HEK293 (cell line): ENCODE results near the gene COX19.

Source experiments
- CTCF ChIA-PET: fragments of 350-600 bp; formaldehyde crosslinking; extraction: SDS; loops from one replicate; lab custom pipeline; 2021; ENCODE audit warnings: antibody characterized with exemption; lab: Yijun Ruan, JAX
- POLR2A ChIA-PET: fragments of 300-600 bp; formaldehyde crosslinking; extraction: SDS; loops from one replicate; lab custom pipeline; 2020; ENCODE audit warnings: antibody characterized with exemption, inconsistent platforms; lab: Yijun Ruan, JAX
- H3K27ac ChIP-seq: fragments of 200-500 bp; sonication (Bioruptor generic); 2 replicates; pipeline ENCODE4 v1.5.1; 2014; ENCODE audit warnings: low read depth, low read length, control low read depth, inconsistent platforms; ENCODE audit errors: extremely low read depth
- H3K36me3 ChIP-seq, 2 experiments: fragments of 200-500 bp in 1 of 2; sonication (Bioruptor generic) in 1 of 2; 1 replicate in 1 of 2; 2 replicates in 1 of 2; pipeline ENCODE4 v1.5.1; 2014 to 2017; ENCODE audit warnings: inconsistent platforms in 2 of 2, low read length in 2 of 2; ENCODE audit not compliant: control insufficient read depth in 2 of 2, insufficient read depth in 1 of 2
- H3K4me1 ChIP-seq: fragments of 200-500 bp; sonication (Bioruptor generic); 2 replicates; pipeline ENCODE4 v1.5.1; 2014; ENCODE audit warnings: mild to moderate bottlenecking, low read length, inconsistent platforms; ENCODE audit not compliant: control insufficient read depth, insufficient read depth
- H3K4me3 ChIP-seq: 2 replicates; pipeline ENCODE4 v1.5.1; 2011; ENCODE audit warnings: low read depth, mild to moderate bottlenecking, control low read depth, low read length, moderate library complexity
- H3K9me3 ChIP-seq: fragments of 200-500 bp; sonication (Bioruptor generic); 2 replicates; pipeline ENCODE4 v1.5.1; 2014; ENCODE audit warnings: low read depth, low read length, inconsistent platforms; ENCODE audit not compliant: control insufficient read depth, insufficient read depth
- ATF2 ChIP-seq: fragments of 450-650 bp; formaldehyde crosslinking; IDR thresholded peaks from 2 replicates; pipeline ENCODE4 v1.5.1; 2016; ENCODE audit warnings: missing biosample characterization, missing genetic modification characterization, low read depth
- BCL11A ChIP-seq: fragments of 450-650 bp; formaldehyde crosslinking; IDR thresholded peaks from 2 replicates; pipeline ENCODE4 v1.5.1; 2016; ENCODE audit warnings: low read depth, missing biosample characterization, missing genetic modification characterization
- BCL11B ChIP-seq: fragments of 450-650 bp; formaldehyde crosslinking; IDR thresholded peaks from 2 replicates; pipeline ENCODE4 v1.5.1; 2016; ENCODE audit warnings: low read depth, missing biosample characterization, missing genetic modification characterization
- GLIS2 ChIP-seq: fragments of 450-650 bp; formaldehyde crosslinking; IDR thresholded peaks from 2 replicates; pipeline ENCODE4 v1.5.1; 2016; ENCODE audit warnings: missing biosample characterization, missing genetic modification characterization
- IKZF3 ChIP-seq: fragments of 450-650 bp; IDR thresholded peaks from 2 replicates; pipeline ENCODE4 v1.5.0; 2018; ENCODE audit warnings: missing biosample characterization, mild to moderate bottlenecking, missing genetic modification characterization, moderate library complexity
- KLF1 ChIP-seq: fragments of 450-650 bp; formaldehyde crosslinking; IDR thresholded peaks from 2 replicates; pipeline ENCODE4 v1.5.1; 2016; ENCODE audit warnings: missing biosample characterization, missing genetic modification characterization
- KLF17 ChIP-seq: fragments of 450-650 bp; formaldehyde crosslinking; IDR thresholded peaks from 2 replicates; pipeline ENCODE4 v1.5.1; 2016; ENCODE audit warnings: missing biosample characterization, missing genetic modification characterization
- SALL2 ChIP-seq: fragments of 450-650 bp; formaldehyde crosslinking; IDR thresholded peaks from 2 replicates; pipeline ENCODE4 v1.5.0; 2017; ENCODE audit warnings: missing biosample characterization, mild to moderate bottlenecking, missing genetic modification characterization, borderline replicate concordance
- SCRT1 ChIP-seq: fragments of 450-650 bp; formaldehyde crosslinking; IDR thresholded peaks from 2 replicates; pipeline ENCODE4 v1.5.1; 2016; ENCODE audit warnings: missing biosample characterization, missing genetic modification characterization, borderline replicate concordance
- TCF7L2 ChIP-seq: IDR thresholded peaks from 2 replicates; pipeline ENCODE4 v1.6.1; 2011; ENCODE audit warnings: low read depth, mild to moderate bottlenecking, inconsistent platforms, low read length, moderate library complexity, borderline replicate concordance
- ZBTB20 ChIP-seq: fragments of 450-650 bp; formaldehyde crosslinking; IDR thresholded peaks from 2 replicates; pipeline ENCODE4 v1.5.1; 2016; ENCODE audit warnings: missing biosample characterization, missing genetic modification characterization
- ZBTB26 ChIP-seq: fragments of 450-650 bp; formaldehyde crosslinking; optimal IDR thresholded peaks from 2 replicates; pipeline ENCODE3; 2016; ENCODE audit warnings: missing biosample characterization, mild to moderate bottlenecking, missing genetic modification characterization
- ZBTB8A ChIP-seq: fragments of 450-650 bp; formaldehyde crosslinking; IDR thresholded peaks from 2 replicates; pipeline ENCODE4 v1.5.1; 2016; ENCODE audit warnings: missing biosample characterization, missing genetic modification characterization
- ZNF133 ChIP-seq: fragments of 450-650 bp; formaldehyde crosslinking; IDR thresholded peaks from 2 replicates; pipeline ENCODE4 v1.5.1; 2016; ENCODE audit warnings: missing biosample characterization, missing genetic modification characterization
- ZNF138 ChIP-seq: fragments of 450-650 bp; formaldehyde crosslinking; IDR thresholded peaks from 2 replicates; pipeline ENCODE4 v1.5.1; 2016; ENCODE audit warnings: missing biosample characterization, missing genetic modification characterization, borderline replicate concordance
- ZNF16 ChIP-seq: fragments of 450-650 bp; formaldehyde crosslinking; IDR thresholded peaks from 2 replicates; pipeline ENCODE4 v1.5.1; 2016; ENCODE audit warnings: low read depth, missing biosample characterization, missing genetic modification characterization
- ZNF274 ChIP-seq, 2 experiments: fragments of 200-500 bp in 1 of 2; fragments of 450-650 bp in 1 of 2; sonication (Bioruptor generic) in 1 of 2; formaldehyde crosslinking in 1 of 2; IDR thresholded peaks; 2 replicates each; pipeline versions ENCODE4 v1.5.1 to v1.6.1; 2014 to 2016; ENCODE audit warnings: borderline replicate concordance in 1 of 2, inconsistent platforms in 1 of 2, low read length in 1 of 2, missing biosample characterization in 1 of 2, missing genetic modification characterization in 1 of 2
- ZNF354C ChIP-seq: fragments of 450-650 bp; formaldehyde crosslinking; IDR thresholded peaks from 2 replicates; pipeline ENCODE4 v1.5.1; 2016; ENCODE audit warnings: missing biosample characterization, missing genetic modification characterization, low read depth, borderline replicate concordance
- ZNF366 ChIP-seq: fragments of 450-650 bp; formaldehyde crosslinking; conservative IDR thresholded peaks from 2 replicates; pipeline ENCODE4 v1.5.1; 2016; ENCODE audit warnings: missing biosample characterization, missing genetic modification characterization
- ZNF426 ChIP-seq: fragments of 450-650 bp; formaldehyde crosslinking; IDR thresholded peaks from 2 replicates; pipeline ENCODE4 v1.5.1; 2017; ENCODE audit warnings: missing biosample characterization, missing genetic modification characterization, mild to moderate bottlenecking, inconsistent platforms, moderate library complexity
- ZNF513 ChIP-seq: fragments of 450-650 bp; IDR thresholded peaks from 2 replicates; pipeline ENCODE4 v1.5.1; 2018; ENCODE audit warnings: missing biosample characterization, missing genetic modification characterization
- ZNF529 ChIP-seq: fragments of 450-650 bp; formaldehyde crosslinking; IDR thresholded peaks from 2 replicates; pipeline ENCODE4 v1.5.1; 2017; ENCODE audit warnings: missing genetic modification characterization, missing biosample characterization; ENCODE audit not compliant: insufficient replicate concordance
- ZNF580 ChIP-seq: fragments of 450-650 bp; formaldehyde crosslinking; IDR thresholded peaks from 2 replicates; pipeline ENCODE4 v1.5.1; 2016; ENCODE audit warnings: missing biosample characterization, missing genetic modification characterization
- ZNF600 ChIP-seq: fragments of 450-650 bp; formaldehyde crosslinking; IDR thresholded peaks from 2 replicates; pipeline ENCODE4 v1.5.1; 2016; ENCODE audit warnings: missing biosample characterization, missing genetic modification characterization
- ZNF639 ChIP-seq: fragments of 450-650 bp; formaldehyde crosslinking; IDR thresholded peaks from 2 replicates; pipeline ENCODE4 v1.5.1; 2016; ENCODE audit warnings: missing biosample characterization, missing genetic modification characterization
- ZNF670 ChIP-seq: fragments of 450-650 bp; formaldehyde crosslinking; IDR thresholded peaks from 2 replicates; pipeline ENCODE4 v1.5.1; 2016; ENCODE audit warnings: missing biosample characterization, missing genetic modification characterization, low read depth
- ZNF692 ChIP-seq: fragments of 450-650 bp; formaldehyde crosslinking; IDR thresholded peaks from 2 replicates; pipeline ENCODE4 v1.5.1; 2016; ENCODE audit warnings: missing biosample characterization, missing genetic modification characterization
- ZNF791 ChIP-seq: fragments of 450-650 bp; formaldehyde crosslinking; IDR thresholded peaks from 2 replicates; pipeline ENCODE4 v1.5.1; 2016; ENCODE audit warnings: missing biosample characterization, missing genetic modification characterization

The COX19 gene

GRCh38 chr7:953547-954327 is 21.6 kb downstream of the COX19 start:
- no peaks in the 10 kb centered on the region; the same call in 1 of the 2 replicates for H3K4me1 ChIP-seq
- peak overlapping the region; percentile 42 for H3K4me3 ChIP-seq
- H3K27ac ChIP-seq, result peak overlapping the region; percentile 41; the same call in 1 of the 2 replicates
- H3K36me3 ChIP-seq, result no peaks in the 10 kb centered on the region
- no peaks in the 10 kb centered on the region for H3K9me3 ChIP-seq
- CTCF ChIA-PET, result interaction anchor here (0.6 kb wide), 1 partner anchor 15 kb away, joined by 4 read pairs; no protein-coding TSS in a partner anchor
- POLR2A ChIA-PET, result no interaction called here
- TF ChIP-seq ZNF692 (tag by site-specific recombination) (0 out of 2 replicates have a peak, but pooled peaks have one; percentile 53), GLIS2 (peak; percentile 60), ZNF670 (tag by site-specific recombination) (no peak), ZBTB8A (peak; percentile 38; the same call in 1 of the 2 replicates), ZNF529 (no peak), KLF17 (tag by site-specific recombination) (peak; percentile 27; the same call in 1 of the 2 replicates), TCF7L2 (no peak), ZNF513 (no peak), SALL2 (tag by site-specific recombination) (no peak), ATF2 (peak; percentile 83), ZNF791 (tag by site-specific recombination) (no peak), ZBTB26 (tag by site-specific recombination) (peak; percentile 32), ZNF138 (tag by site-specific recombination) (no peak), IKZF3 (0 out of 2 replicates have a peak, but pooled peaks have one; percentile 29), BCL11B (no peak), ZNF426 (no peak), ZNF354C (tag by site-specific recombination) (no peak), KLF1 (tag by site-specific recombination) (0 out of 2 replicates have a peak, but pooled peaks have one; percentile 24), ZNF639 (tag by site-specific recombination) (no peak), ZNF133 (tag by site-specific recombination) (no peak), ZNF600 (tag by site-specific recombination) (peak; percentile 76), BCL11A (tag by site-specific recombination) (no peak), ZBTB20 (tag by site-specific recombination) (peak; percentile 92), SCRT1 (tag by site-specific recombination) (no peak), ZNF366 (tag by site-specific recombination) (no peak), ZNF580 (no peak), ZNF16 (tag by site-specific recombination) (no peak), ZNF274 (IDR thresholded peaks at IDR 0.05; ENCODE audit: low read length) (no peak), ZNF274 (tag by site-specific recombination; IDR thresholded peaks at IDR 0.05; ENCODE audit: borderline replicate concordance) (no peak)
